Left lung (tissue), 10 donors: ENCODE results near the gene HOXA11. TPM values are rescaled to one million over a fixed set of nuclear protein-coding genes. Genes with fewer than 3 reads are reported as not detected.

Experiments used
- ATAC-seq: fragments of 200-7000 bp; cut with Tn5 transposase; one replicate; pipeline ENCODE4 v1.9.1; 2020; ENCODE audit warnings: moderate library complexity
- DNase-seq, 4 donors: peaks; one replicate each; pipeline ENCODE4 v3.0.0-alpha.2; 2013 to 2020
- H3K27ac ChIP-seq, 2 donors: fragments of 200-600 bp; sonication (generic) in 1 of 2; one replicate each; pipeline versions ENCODE4 v1.5.0 to v1.8.0; 2020 to 2021
- H3K27me3 ChIP-seq, 2 donors: fragments of 200-600 bp; sonication (generic) in 1 of 2; one replicate each; pipeline versions ENCODE4 v1.5.0 to v1.8.0; 2020 to 2021
- H3K36me3 ChIP-seq, 2 donors: fragments of 200-600 bp; sonication (generic) in 1 of 2; one replicate each; pipeline versions ENCODE4 v1.5.0 to v1.8.0; 2020 to 2021
- H3K4me1 ChIP-seq, 2 donors: fragments of 200-600 bp; one replicate each; pipeline ENCODE4 v1.8.0; 2021
- H3K4me3 ChIP-seq, 2 donors: fragments of 200-600 bp; sonication (generic) in 1 of 2; one replicate each; pipeline versions ENCODE4 v1.5.0 to v1.8.0; 2020 to 2021; ENCODE audit warnings: mild to moderate bottlenecking in 1 of 2
- H3K9me3 ChIP-seq, 2 donors: fragments of 200-600 bp; sonication (generic) in 1 of 2; one replicate each; pipeline versions ENCODE4 v1.5.0 to v1.8.0; 2020 to 2021
- CTCF ChIP-seq, 2 donors: fragments of 200-600 bp; sonication (generic) in 1 of 2; IDR thresholded peaks; one replicate each; pipeline versions ENCODE4 v1.5.0 to v1.8.0; 2021; ENCODE audit warnings: antibody characterized with exemption in 2 of 2
- intact Hi-C, 2 donors: fragments of 100-400 bp; cut with DNase I; formaldehyde crosslinking; loops; one replicate each; pipeline versions ENCODE4 v1.11.2 to v1.14.2; 2022
- polyA plus RNA-seq, 6 donors: library from polyadenylated mRNA; unstranded; fragments of 120-200 nt; gene quantifications; one replicate each; pipeline ENCODE4 v1.2.1, GENCODE V29; 2013; ENCODE audit not compliant: insufficient read length in 6 of 6
- total RNA-seq, 2 donors: library from RNA; stranded (reverse); fragmentation: NEBNext Ultra II Directional; extraction: Animal tissue kit (Norgen Biotek cat#: 25700); gene quantifications; one replicate each; pipeline ENCODE4 v1.2.1, GENCODE V29; 2021
- donor health status: DM: no; HTN: yes; CAD: no.
- donor health status: DM: no; HTN: no; CAD: no.

HOXA11 gene
- total and polyA plus RNA-seq, 8 donors, result 0.10 to 0.23 (median 0.13) TPM; not detected in 4

- DNase-seq (no peak), ATAC-seq (no peak)
- H3K27ac ChIP-seq, result no peak overlapping the region
- H3K4me1 ChIP-seq, result peaks cover 0 to 64% of the 10 kb centered on the region in 2 donors
- intact Hi-C loops, result no loop called here
- TF ChIP-seq CTCF (IDR thresholded peaks at IDR 0.05), result no peak
- no peaks in the 10 kb centered on the region for H3K36me3 ChIP-seq
- peaks cover 100% of the 10 kb centered on the region in 2 donors for H3K27me3 ChIP-seq
- H3K9me3 ChIP-seq, result no peaks in the 10 kb centered on the region
- H3K4me3 ChIP-seq, result no peak overlapping the region
Measured at GRCh38 chr7:27170426-27171324, 14.4 kb downstream of the HOXA11 start.

- ATAC-seq (no peak), DNase-seq (peak in 1 of 4 donors; percentile 28)
- no peak overlapping the region for H3K4me3 ChIP-seq
- no peak overlapping the region for H3K27ac ChIP-seq
- no peaks in the 10 kb centered on the region for H3K36me3 ChIP-seq
- intact Hi-C loops, result loop anchor here in 1 of 2 donors (10.0 kb wide), 1 partner anchor 1285 kb away; no protein-coding TSS in a partner anchor
- no peak for TF ChIP-seq CTCF (IDR thresholded peaks at IDR 0.05)
- peaks cover 4 to 73% of the 10 kb centered on the region in 2 donors for H3K4me1 ChIP-seq
- H3K27me3 ChIP-seq, result peaks cover 100% of the 10 kb centered on the region in 2 donors
- no peaks in the 10 kb centered on the region for H3K9me3 ChIP-seq
Measured at GRCh38 chr7:27169658-27170425, 15.2 kb downstream of the HOXA11 start.

GRCh38 chr7:27168265-27168947, 16.6 kb downstream of the HOXA11 start:
- Histone ChIP-seq H3K27ac (no peak overlapping the region), H3K9me3 (no peaks in the 10 kb centered on the region), H3K4me3 (no peak overlapping the region), H3K27me3 (peaks cover 100% of the 10 kb centered on the region in 2 donors), H3K36me3 (no peaks in the 10 kb centered on the region), H3K4me1 (peaks cover 4 to 76% of the 10 kb centered on the region in 2 donors)
- ATAC-seq, result no peak
- intact Hi-C loops, result loop anchor here in 1 of 2 donors (10.0 kb wide), 1 partner anchor 1284 kb away; no protein-coding TSS in a partner anchor
- DNase-seq, result peak in 2 of 4 donors; percentile 37 to 76
- no peak for TF ChIP-seq CTCF (IDR thresholded peaks at IDR 0.05)

GRCh38 chr7:27167916-27168264, 17.1 kb downstream of the HOXA11 start:
- no peak overlapping the region for H3K4me3 ChIP-seq
- peaks cover 4 to 75% of the 10 kb centered on the region in 2 donors for H3K4me1 ChIP-seq
- ATAC-seq (no peak), DNase-seq (no peak)
- TF ChIP-seq CTCF (IDR thresholded peaks at IDR 0.05), result no peak
- H3K9me3 ChIP-seq, result no peaks in the 10 kb centered on the region
- no peak overlapping the region for H3K27ac ChIP-seq
- intact Hi-C loops, result loop anchor here in 1 of 2 donors (10.0 kb wide), 1 partner anchor 1283 kb away; no protein-coding TSS in a partner anchor
- H3K27me3 ChIP-seq, result peaks cover 97 to 100% of the 10 kb centered on the region in 2 donors
- H3K36me3 ChIP-seq, result no peaks in the 10 kb centered on the region
